H1 (cell line): Measurements from ENCODE around the gene CABCOCO1. TPM values are rescaled to one million over a fixed set of nuclear protein-coding genes. Genes with fewer than 3 reads are reported as not detected.

ENCODE experiments used
- EGR1 ChIP-seq: IDR thresholded peaks from 2 replicates; pipeline ENCODE4 v1.6.1; 2011; ENCODE audit warnings: low read depth, low read length, borderline replicate concordance
- POLR2A ChIP-seq, 2 experiments: IDR thresholded peaks; 1 replicate in 1 of 2; 2 replicates in 1 of 2; pipeline ENCODE4 v1.6.1; 2011; ENCODE audit warnings: low read depth in 2 of 2, low read length in 2 of 2, mild to moderate bottlenecking in 2 of 2; ENCODE audit errors: control extremely low read depth in 1 of 2
- RBBP5 ChIP-seq: IDR thresholded peaks from 2 replicates; pipeline ENCODE4 v1.7.1; 2012; ENCODE audit warnings: low read depth, mild to moderate bottlenecking, inconsistent platforms, low read length, moderate library complexity, borderline replicate concordance
- RXRA ChIP-seq: IDR thresholded peaks from 2 replicates; pipeline ENCODE4 v1.6.1; 2011; ENCODE audit warnings: low read depth, mild to moderate bottlenecking, low read length, moderate library complexity; ENCODE audit not compliant: insufficient read depth
- polyA plus RNA-seq, 7 experiments: library from polyadenylated mRNA; depleted of rRNA in 3 of 7; stranded (reverse) in 5 of 7; unstranded in 2 of 7; fragments of >200 nt in 5 of 7; fragments of 200-250 nt in 2 of 7; gene quantifications; 1 replicate in 5 of 7; 2 replicates in 1 of 7; 4 replicates in 1 of 7; pipeline versions ENCODE4 v1.2.1 to v1.2.3, GENCODE V29; 2011 to 2013; ENCODE audit warnings: missing spikeins in 2 of 7, mixed read lengths in 2 of 7
- total RNA-seq: library from RNA; stranded (reverse); fragmentation: NEBNext Ultra II Directional; extraction: Animal tissue kit (Norgen Biotek cat#: 25700); gene quantifications from 2 replicates; pipeline ENCODE4 v1.2.1, GENCODE V29; 2021

The CABCOCO1 gene
- total and polyA plus RNA-seq, 2 of the 8 experiments (the other 6 are each of a cell fraction or from before 2014, with no cell fraction given) = not detected

DNA sequence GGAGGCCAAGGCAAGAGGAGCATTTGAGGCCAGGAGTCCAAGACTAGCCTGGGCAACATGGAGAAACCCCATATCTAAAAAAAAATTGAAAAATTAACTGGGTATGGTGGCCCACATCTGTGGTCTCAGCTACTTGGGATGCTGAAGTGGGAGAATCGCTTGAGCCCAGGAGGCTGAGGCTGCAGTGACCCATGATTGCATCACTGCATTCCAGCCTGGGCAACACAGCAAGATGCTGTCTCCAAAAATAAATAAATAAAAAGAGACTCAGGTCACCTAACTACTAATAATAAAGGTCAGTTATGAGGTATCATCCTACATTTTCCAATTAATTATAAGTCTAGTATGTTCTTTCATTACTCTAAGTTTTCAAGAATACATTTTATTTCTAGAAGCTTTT is 20.6 kb downstream of the CABCOCO1 start (continued):
- TF ChIP-seq RBBP5 (no peak), EGR1 (no peak), RXRA (no peak), POLR2A (IDR thresholded peaks at IDR 0.05; ENCODE audit: control extremely low read depth in 1 of 2, low read depth in 2 of 2, low read length in 2 of 2) (no peak)
